ENCODE data around the gene TMEM270. TPM values are rescaled to one million over a fixed set of nuclear protein-coding genes. Genes with fewer than 3 reads are reported as not detected.
A peak's percentile ranks its signal among the peaks of the same experiment; 100 is the strongest.

Gene TMEM270
- total RNA-seq, 1 donor from 2014 or later, result not detected

- Mint-ChIP-seq H3K36me3 (ENCODE audit: unreplicated experiment) (no peaks in the 10 kb centered on the region), H3K4me3 (ENCODE audit: unreplicated experiment) (no peak overlapping the region), H3K4me1 (ENCODE audit: low read depth, unreplicated experiment) (peaks cover 9% of the 10 kb centered on the region), H3K27me3 (ENCODE audit: unreplicated experiment) (peaks cover 4% of the 10 kb centered on the region), H3K9me3 (ENCODE audit: unreplicated experiment) (peaks cover 7% of the 10 kb centered on the region), H3K27ac (ENCODE audit: unreplicated experiment) (peak overlapping the region; percentile 33)
- no peak for TF ChIP-seq CTCF (IDR thresholded peaks at IDR 0.05; ENCODE audit: partially characterized antibody, unreplicated experiment)
- DNase-seq, result no peak
Observed at GRCh38 chr7:73829921-73830680, 30.9 kb upstream of the TMEM270 start.

- no peak within 1 kb of the TSS for H3K27ac Mint-ChIP-seq (ENCODE audit: unreplicated experiment)
- H3K36me3 Mint-ChIP-seq (ENCODE audit: unreplicated experiment), result no peaks in the 10 kb centered on the region
- peaks cover 3% of the 10 kb centered on the region for H3K27me3 Mint-ChIP-seq (ENCODE audit: unreplicated experiment)
- H3K4me3 Mint-ChIP-seq (ENCODE audit: unreplicated experiment), result no peak within 1 kb of the TSS
- TF ChIP-seq CTCF (IDR thresholded peaks at IDR 0.05; ENCODE audit: partially characterized antibody, unreplicated experiment), result no peak
- peaks cover 9% of the 10 kb centered on the region for H3K4me1 Mint-ChIP-seq (ENCODE audit: low read depth, unreplicated experiment)
- H3K9me3 Mint-ChIP-seq (ENCODE audit: unreplicated experiment), result peaks cover 7% of the 10 kb centered on the region
- DNase-seq, result peak; percentile 48
Observed at GRCh38 chr7:73830681-73831583, 30.0 kb upstream of the TMEM270 start, which contains the start of gene CLDN4. TSS of gene CLDN4 (plus strand) at chr7:73830996. CDS start at chr7:73831202, 206 bp downstream.

- no peak overlapping the region for H3K27ac Mint-ChIP-seq (ENCODE audit: unreplicated experiment)
- no peak overlapping the region for H3K4me3 Mint-ChIP-seq (ENCODE audit: unreplicated experiment)
- peaks cover 1% of the 10 kb centered on the region for H3K27me3 Mint-ChIP-seq (ENCODE audit: unreplicated experiment)
- no peak for DNase-seq
- no peaks in the 10 kb centered on the region for H3K36me3 Mint-ChIP-seq (ENCODE audit: unreplicated experiment)
- TF ChIP-seq CTCF (IDR thresholded peaks at IDR 0.05; ENCODE audit: partially characterized antibody, unreplicated experiment), result no peak
- H3K4me1 Mint-ChIP-seq (ENCODE audit: low read depth, unreplicated experiment), result peaks cover 9% of the 10 kb centered on the region
- H3K9me3 Mint-ChIP-seq (ENCODE audit: unreplicated experiment), result peaks cover 7% of the 10 kb centered on the region
Observed at GRCh38 chr7:73831584-73831833, 29.4 kb upstream of the TMEM270 start.

- H3K27me3 Mint-ChIP-seq (ENCODE audit: unreplicated experiment), result peaks cover 1% of the 10 kb centered on the region
- H3K36me3 Mint-ChIP-seq (ENCODE audit: unreplicated experiment), result no peaks in the 10 kb centered on the region
- peaks cover 9% of the 10 kb centered on the region for H3K4me1 Mint-ChIP-seq (ENCODE audit: low read depth, unreplicated experiment)
- no peak for TF ChIP-seq CTCF (IDR thresholded peaks at IDR 0.05; ENCODE audit: partially characterized antibody, unreplicated experiment)
- no peak overlapping the region for H3K27ac Mint-ChIP-seq (ENCODE audit: unreplicated experiment)
- DNase-seq, result no peak
- peaks cover 7% of the 10 kb centered on the region for H3K9me3 Mint-ChIP-seq (ENCODE audit: unreplicated experiment)
- H3K4me3 Mint-ChIP-seq (ENCODE audit: unreplicated experiment), result no peak overlapping the region
Observed at GRCh38 chr7:73831834-73832651, 28.9 kb upstream of the TMEM270 start.
